ENCODE data around the gene POLR1G. TPM values are rescaled to one million over a fixed set of nuclear protein-coding genes. Genes with fewer than 3 reads are reported as not detected.
A peak's percentile ranks its signal among the peaks of the same experiment; 100 is the strongest.

The POLR1G gene
- polyA plus RNA-seq, 3 donors = 0.81 to 1.5 (median 1.1) TPM

- peak overlapping the region in 2 of 3 experiments; percentile 8 to 68 for H3K4me3 ChIP-seq (replicated peaks in 1 of 3; ENCODE audit: low read depth in 2 of 3, low read length in 3 of 3)
- peaks cover 0 to 4% (median 2%) of the 10 kb centered on the region in 3 donors for H3K27me3 Mint-ChIP-seq (ENCODE audit: low read depth in 3 of 3)
- no peaks in the 10 kb centered on the region for H3K27me3 ChIP-seq (ENCODE audit: control insufficient read depth in 2 of 2, insufficient read depth in 2 of 2, low read length in 2 of 2)
- H3K36me3 ChIP-seq (replicated peaks in 1 of 2; ENCODE audit: control insufficient read depth in 1 of 2, insufficient read depth in 2 of 2, low read length in 2 of 2) = peaks cover 23 to 42% of the 10 kb centered on the region in 2 donors
- peaks cover 43 to 52% of the 10 kb centered on the region in 2 donors for H3K36me3 Mint-ChIP-seq
- peak overlapping the region; percentile 49 for H2AFZ ChIP-seq (ENCODE audit: insufficient read depth, low read depth, low read length, poor library complexity, severe bottlenecking)
- H3K4me3 Mint-ChIP-seq = peak overlapping the region; percentile 65 to 86
- H3K9me3 Mint-ChIP-seq = no peaks in the 10 kb centered on the region
- H3K9ac ChIP-seq (ENCODE audit: insufficient read depth, low read length, poor library complexity, severe bottlenecking) = peak overlapping the region; percentile 21
- TF ChIP-seq, protein P1, sequence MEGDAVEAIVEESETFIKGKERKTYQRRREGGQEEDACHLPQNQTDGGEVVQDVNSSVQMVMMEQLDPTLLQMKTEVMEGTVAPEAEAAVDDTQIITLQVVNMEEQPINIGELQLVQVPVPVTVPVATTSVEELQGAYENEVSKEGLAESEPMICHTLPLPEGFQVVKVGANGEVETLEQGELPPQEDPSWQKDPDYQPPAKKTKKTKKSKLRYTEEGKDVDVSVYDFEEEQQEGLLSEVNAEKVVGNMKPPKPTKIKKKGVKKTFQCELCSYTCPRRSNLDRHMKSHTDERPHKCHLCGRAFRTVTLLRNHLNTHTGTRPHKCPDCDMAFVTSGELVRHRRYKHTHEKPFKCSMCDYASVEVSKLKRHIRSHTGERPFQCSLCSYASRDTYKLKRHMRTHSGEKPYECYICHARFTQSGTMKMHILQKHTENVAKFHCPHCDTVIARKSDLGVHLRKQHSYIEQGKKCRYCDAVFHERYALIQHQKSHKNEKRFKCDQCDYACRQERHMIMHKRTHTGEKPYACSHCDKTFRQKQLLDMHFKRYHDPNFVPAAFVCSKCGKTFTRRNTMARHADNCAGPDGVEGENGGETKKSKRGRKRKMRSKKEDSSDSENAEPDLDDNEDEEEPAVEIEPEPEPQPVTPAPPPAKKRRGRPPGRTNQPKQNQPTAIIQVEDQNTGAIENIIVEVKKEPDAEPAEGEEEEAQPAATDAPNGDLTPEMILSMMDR (IDR thresholded peaks at IDR 0.05) = no peak
- peak; percentile 76 to 94 (median 81) for DNase-seq
- intact Hi-C loops (cut with micrococcal nuclease) = no loop called here
- H4K20me1 ChIP-seq (ENCODE audit: insufficient read depth, low read length) = no peaks in the 10 kb centered on the region
- peaks cover 53% of the 10 kb centered on the region for H3K4me1 Mint-ChIP-seq
- H3K27ac ChIP-seq (ENCODE audit: low read depth in 1 of 2, low read length in 2 of 2) = peak overlapping the region; percentile 52 to 78
- peak overlapping the region; percentile 76 for H3K4me2 ChIP-seq (replicated peaks; ENCODE audit: extremely low read depth, low read length, poor library complexity, severe bottlenecking)
- H3K9me3 ChIP-seq (replicated peaks in 1 of 2; ENCODE audit: control insufficient read depth in 1 of 2, insufficient read depth in 1 of 2, low read length in 2 of 2) = no peaks in the 10 kb centered on the region
- WGBS (ENCODE audit: insufficient coverage) = 0% methylated on average over 4 of the region's 4 CpGs
- peak overlapping the region; percentile 36 to 90 (median 86) for H3K27ac Mint-ChIP-seq
- peaks cover 26% of the 10 kb centered on the region for H3K79me2 ChIP-seq (ENCODE audit: insufficient read depth, low read length)
- H3K4me1 ChIP-seq (ENCODE audit: control insufficient read depth in 1 of 2, insufficient read depth in 2 of 2, low read length in 2 of 2) = peaks cover 47 to 59% of the 10 kb centered on the region in 2 donors
Observed at GRCh38 chr19:45419396-45419795, 13.0 kb downstream of the POLR1G start.

- Mint-ChIP-seq H3K9me3 (no peaks in the 10 kb centered on the region), H3K27ac (peak overlapping the region; percentile 36 to 90 (median 86)), H3K4me3 (peak overlapping the region; percentile 65 to 86), H3K36me3 (peaks cover 38 to 47% of the 10 kb centered on the region in 2 donors), H3K4me1 (peaks cover 56% of the 10 kb centered on the region), H3K27me3 (ENCODE audit: low read depth in 3 of 3) (peaks cover 0 to 4% (median 2%) of the 10 kb centered on the region in 3 donors)
- no peaks in the 10 kb centered on the region for H3K27me3 ChIP-seq (ENCODE audit: control insufficient read depth in 2 of 2, insufficient read depth in 2 of 2, low read length in 2 of 2)
- H3K4me2 ChIP-seq (replicated peaks; ENCODE audit: extremely low read depth, low read length, poor library complexity, severe bottlenecking) = peak overlapping the region; percentile 76
- H3K9ac ChIP-seq (ENCODE audit: insufficient read depth, low read length, poor library complexity, severe bottlenecking) = peak overlapping the region; percentile 21
- DNase-seq = no peak
- 17% methylated on average over 1 of the region's 3 CpGs for WGBS (ENCODE audit: insufficient coverage)
- no peaks in the 10 kb centered on the region for H3K9me3 ChIP-seq (replicated peaks in 1 of 2; ENCODE audit: control insufficient read depth in 1 of 2, insufficient read depth in 1 of 2, low read length in 2 of 2)
- H3K36me3 ChIP-seq (replicated peaks in 1 of 2; ENCODE audit: control insufficient read depth in 1 of 2, insufficient read depth in 2 of 2, low read length in 2 of 2) = peaks cover 18 to 37% of the 10 kb centered on the region in 2 donors
- H3K79me2 ChIP-seq (ENCODE audit: insufficient read depth, low read length) = peaks cover 26% of the 10 kb centered on the region
- no peaks in the 10 kb centered on the region for H4K20me1 ChIP-seq (ENCODE audit: insufficient read depth, low read length)
- TF ChIP-seq, protein P1 (IDR thresholded peaks at IDR 0.05) = no peak
- H3K27ac ChIP-seq (ENCODE audit: low read depth in 1 of 2, low read length in 2 of 2) = peak overlapping the region; percentile 52 to 78
- H2AFZ ChIP-seq (ENCODE audit: insufficient read depth, low read depth, low read length, poor library complexity, severe bottlenecking) = peak overlapping the region; percentile 49
- peak overlapping the region in 1 of 3 experiments; percentile 68 for H3K4me3 ChIP-seq (replicated peaks in 1 of 3; ENCODE audit: low read depth in 2 of 3, low read length in 3 of 3)
- peaks cover 51 to 64% of the 10 kb centered on the region in 2 donors for H3K4me1 ChIP-seq (ENCODE audit: control insufficient read depth in 1 of 2, insufficient read depth in 2 of 2, low read length in 2 of 2)
- intact Hi-C loops (cut with micrococcal nuclease) = no loop called here
Observed at GRCh38 chr19:45419895-45420294, 13.5 kb downstream of the POLR1G start.
